ENCODE results near the gene BMX. TPM values are rescaled to one million over a fixed set of nuclear protein-coding genes. Genes with fewer than 3 reads are reported as not detected.
A peak's percentile ranks its signal among the peaks of the same experiment; 100 is the strongest.

BMX gene
- total and polyA plus RNA-seq, 10 of the 15 experiments (the other 5 are each of a cell fraction or from before 2014, with no cell fraction given), result not detected

- TF ChIP-seq ZNF592 (IDR thresholded peaks at IDR 0.05), result no peak
- TF ChIP-seq POLR2AphosphoS5 (IDR thresholded peaks at IDR 0.05; ENCODE audit: low read length), result no peak
These were observed 31.0 kb upstream of the BMX start (continued) for GRCh38 chrX:15469613-15470012.

GRCh38 chrX:15471028-15471427 lies 29.6 kb upstream of the BMX start:
- H3K4me2 ChIP-seq (ENCODE audit: control insufficient read depth, insufficient read depth), result no peak overlapping the region
- TF ChIP-seq NFYB (IDR thresholded peaks at IDR 0.05; ENCODE audit: insufficient read depth, low read depth, low read length) (peak; percentile 57; the same call in 1 of the 2 replicates), RAD21 (IDR thresholded peaks at IDR 0.05; ENCODE audit: insufficient read depth, low read depth, low read length) (peak; percentile 77), IRF4 (IDR thresholded peaks at IDR 0.05; ENCODE audit: low read depth, low read length) (0 out of 2 replicates have a peak, but pooled peaks have one; percentile 29), CREB1 (IDR thresholded peaks at IDR 0.05; ENCODE audit: low read depth) (no peak), YY1 (IDR thresholded peaks at IDR 0.05; ENCODE audit: low read depth, low read length) (peak; percentile 55; the same call in 1 of the 2 replicates), RUNX3 (IDR thresholded peaks at IDR 0.05; ENCODE audit: low read length) (peak; percentile 23; the same call in 1 of the 2 replicates), FOXK2 (IDR thresholded peaks at IDR 0.05) (no peak), SMC3 (IDR thresholded peaks at IDR 0.05; ENCODE audit: borderline replicate concordance, low read length) (peak; percentile 52; the same call in 1 of the 2 replicates), CTCF (IDR thresholded peaks at IDR 0.05 in 2 of 3, conservative IDR thresholded peaks at IDR 0.05 in 1 of 3; ENCODE audit: control insufficient read depth in 2 of 3, extremely low read depth in 1 of 3, insufficient read depth in 1 of 3, low read depth in 3 of 3, low read length in 3 of 3) (peak; percentile 84 to 91 (median 85))
- ChIA-PET RAD21 (ENCODE audit: unreplicated experiment) (interaction anchor here (0.7 to 6.6 kb wide), 6 partner anchors 22 to 154 kb away, joined by 4 to 71 read pairs (median 4); partner anchors contain the start of gene PIR), CTCF (interaction anchor here (0.6 to 7.2 kb wide), 27 partner anchors 10 to 203 kb away, joined by 3 to 200 read pairs (median 4); partner anchors contain the start of genes BMX and VEGFD), SMC1A (ENCODE audit: uncharacterized antibody, unreplicated experiment) (interaction anchor here (0.7 to 2.9 kb wide), 16 partner anchors 10 to 974 kb away, joined by 3 to 17 read pairs (median 4); partner anchors contain the start of gene PIR), POLR2A (no interaction called here)
- FAIRE-seq (peak; percentile 82), ATAC-seq (peak; percentile 95), DNase-seq (ENCODE audit: low read depth, low spot score) (peak; percentile 27)
- no peaks in the 10 kb centered on the region for H3K79me2 ChIP-seq (ENCODE audit: control insufficient read depth, insufficient read depth, low read length)
- in situ Hi-C loops (cut with MboI) (no loop called here), intact Hi-C loops (cut with micrococcal nuclease; ENCODE audit: unreplicated experiment) (loop anchor here (1.0 kb wide), 1 partner anchor 94 kb away; no protein-coding TSS in a partner anchor)
- H4K20me1 ChIP-seq (ENCODE audit: control insufficient read depth, insufficient read depth), result no peaks in the 10 kb centered on the region
- no peaks in the 10 kb centered on the region for H3K36me3 ChIP-seq (ENCODE audit: control insufficient read depth in 2 of 2, insufficient read depth in 2 of 2, low read length in 1 of 2)
- 1% methylated on average over 3 of the region's 3 CpGs for WGBS (ENCODE audit: insufficient coverage, insufficient replicate concordance, low lambda C conversion rate, missing lambda C conversion rate)
- H2AFZ ChIP-seq (ENCODE audit: control insufficient read depth, low read depth, low read length), result no peak overlapping the region
- no peak overlapping the region for H3K27ac ChIP-seq (ENCODE audit: control insufficient read depth, insufficient read depth)
- no peak overlapping the region for H3K4me3 ChIP-seq
- H3K27me3 ChIP-seq (replicated peaks in 1 of 2; ENCODE audit: control insufficient read depth in 2 of 2, insufficient read depth in 2 of 2, low read length in 1 of 2), result no peaks in the 10 kb centered on the region; a peak in 1 of 4 replicates
- H3K9ac ChIP-seq (ENCODE audit: control insufficient read depth, insufficient read depth, low read length), result no peak overlapping the region
- no peaks in the 10 kb centered on the region for H3K4me1 ChIP-seq (ENCODE audit: control insufficient read depth, insufficient read depth, low read length)
- BruUV-seq (replicated peaks), result no TSS peak
- no peaks in the 10 kb centered on the region for H3K9me3 ChIP-seq (replicated peaks; ENCODE audit: control insufficient read depth, insufficient read depth, low read length)
